K562 (cell line): Measurements from ENCODE around the gene ANK2. TPM values are rescaled to one million over a fixed set of nuclear protein-coding genes. Genes with fewer than 3 reads are reported as not detected.

Experiments
- ATAC-seq: fragments of 200-7000 bp; cut with Tn5 transposase; 3 replicates; pipeline ENCODE4 v1.9.1; 2020; ENCODE audit warnings: moderate library complexity
- BruUV-seq: library from RNA; stranded (reverse); fragments of 400-500 nt; replicated peaks from 2 replicates; lab custom pipeline; 2021; lab: Mats Ljungman, UMichigan
- CTCF ChIA-PET: fragments of 300-600 bp; formaldehyde crosslinking; extraction: SDS; loops from one replicate; lab custom pipeline; 2021; ENCODE audit warnings: low intra/inter-chr PET ratio; lab: Yijun Ruan, JAX
- POLR2A ChIA-PET: fragments of 300-600, 350-650 bp; sonication (Branson Sonifier 250); formaldehyde crosslinking; extraction: SDS; loops from one replicate; lab custom pipeline; 2021; ENCODE audit warnings: antibody characterized with exemption, inconsistent platforms; lab: Yijun Ruan, JAX
- DNase-seq, 4 experiments: peaks; one replicate each; pipeline versions ENCODE4 v3.0.0 to v3.0.0-alpha.2; 2011 to 2018; ENCODE audit warnings: low spot score in 3 of 4, mixed read lengths in 3 of 4; ENCODE audit errors: extremely low read depth in 1 of 4
- FAIRE-seq: peaks from 2 replicates; lab custom pipeline; 2011; peaks lifted over from hg19 to GRCh38; lab: Jason Lieb, UNC
- H2AFZ ChIP-seq: 2 replicates; pipeline ENCODE4 v1.6.0; 2011; ENCODE audit warnings: low read depth, low read length, control low read depth, inconsistent platforms
- H3K27ac ChIP-seq: fragments of 200-600 bp; 3 replicates; pipeline ENCODE4 v1.8.0; 2011; ENCODE audit warnings: low read depth, mild to moderate bottlenecking, control low read depth, inconsistent platforms, low read length, moderate library complexity, mixed read lengths; ENCODE audit errors: extremely low read depth
- H3K27me3 ChIP-seq, 2 experiments: fragments of 300-600 bp in 1 of 2; 2 replicates in 1 of 2; 3 replicates in 1 of 2; pipeline versions ENCODE4 v1.6.0 to v1.8.0; 2011; ENCODE audit warnings: inconsistent platforms in 2 of 2, low read length in 2 of 2, mild to moderate bottlenecking in 1 of 2, mixed read lengths in 1 of 2, moderate library complexity in 1 of 2; ENCODE audit not compliant: control insufficient read depth in 2 of 2, insufficient read depth in 2 of 2
- H3K36me3 ChIP-seq: fragments of 300-600 bp; 3 replicates; pipeline ENCODE4 v1.8.0; 2011; ENCODE audit warnings: mild to moderate bottlenecking, low read length, inconsistent platforms; ENCODE audit not compliant: control insufficient read depth, insufficient read depth
- H3K4me1 ChIP-seq, 2 experiments: fragments of 200-600 bp in 1 of 2; replicated peaks in 1 of 2; 2 replicates in 1 of 2; 3 replicates in 1 of 2; pipeline versions ENCODE4 v1.5.1 to v1.8.0; 2011; ENCODE audit warnings: inconsistent platforms in 2 of 2, low read length in 2 of 2, mild to moderate bottlenecking in 1 of 2, mixed read lengths in 1 of 2, moderate library complexity in 1 of 2; ENCODE audit not compliant: control insufficient read depth in 2 of 2, insufficient read depth in 2 of 2
- H3K4me2 ChIP-seq: 2 replicates; pipeline ENCODE4 v1.6.1; 2011; ENCODE audit warnings: low read length, control low read depth, inconsistent platforms, mixed read lengths; ENCODE audit not compliant: insufficient read depth
- H3K4me3 ChIP-seq: fragments of 200-600 bp; sonication (generic), shearing (Covaris generic); 2 replicates; pipeline ENCODE4 v1.5.1; 2016; ENCODE audit warnings: control low read depth, inconsistent platforms
- H3K79me2 ChIP-seq: fragments of 200-600 bp; 3 replicates; pipeline ENCODE4 v1.8.0; 2011; ENCODE audit warnings: low read length, inconsistent platforms; ENCODE audit not compliant: control insufficient read depth, insufficient read depth
- H3K9ac ChIP-seq, 2 experiments: 2 replicates each; pipeline versions ENCODE4 v1.6.0 to v1.6.1; 2011; ENCODE audit warnings: low read depth in 2 of 2, low read length in 2 of 2, control low read depth in 1 of 2, inconsistent platforms in 1 of 2, mild to moderate bottlenecking in 1 of 2, mixed read lengths in 1 of 2; ENCODE audit not compliant: insufficient read depth in 1 of 2
- H3K9me1 ChIP-seq: one replicate; pipeline ENCODE4 v1.6.0; 2011; ENCODE audit warnings: inconsistent platforms, mild to moderate bottlenecking, low read length, moderate library complexity; ENCODE audit not compliant: control insufficient read depth, insufficient read depth
- H3K9me3 ChIP-seq: replicated peaks from 2 replicates; pipeline ENCODE4 v1.5.1; 2011; ENCODE audit warnings: low read depth, low read length, inconsistent platforms; ENCODE audit not compliant: control insufficient read depth, insufficient read depth
- H4K20me1 ChIP-seq: replicated peaks from 2 replicates; pipeline ENCODE4 v1.6.1; 2011; ENCODE audit warnings: low read length, inconsistent platforms, mixed read lengths; ENCODE audit not compliant: control insufficient read depth, insufficient read depth
- ATF7 ChIP-seq: fragments of 450-650 bp; IDR thresholded peaks from 2 replicates; pipeline ENCODE4 v1.7.1; 2014; ENCODE audit warnings: mild to moderate bottlenecking, moderate library complexity
- KAT8 ChIP-seq: fragments of 450-650 bp; IDR thresholded peaks from 2 replicates; pipeline ENCODE4 v1.6.1; 2016; ENCODE audit warnings: low read depth, mild to moderate bottlenecking
- NFE2L1 ChIP-seq: fragments of 450-650 bp; IDR thresholded peaks from 2 replicates; pipeline ENCODE4 v1.6.1; 2016; ENCODE audit warnings: missing genetic modification characterization, low read depth, mild to moderate bottlenecking, missing compliant biosample characterization, moderate library complexity, borderline replicate concordance
- NR3C1 ChIP-seq: sonication (generic); formaldehyde crosslinking; IDR thresholded peaks from 2 replicates; pipeline ENCODE4 v1.8.1; 2022; ENCODE audit warnings: missing genetic modification reagents
- SMARCB1 ChIP-seq: IDR thresholded peaks from 2 replicates; pipeline ENCODE4 v1.6.1; 2011; ENCODE audit warnings: improper control_type of control experiment, low read depth; ENCODE audit not compliant: insufficient read length
- SUPT5H ChIP-seq: fragments of 450-650 bp; IDR thresholded peaks from 2 replicates; pipeline ENCODE4 v1.6.1; 2016
- TBP ChIP-seq: optimal IDR thresholded peaks from 2 replicates; pipeline ENCODE3; 2011; ENCODE audit warnings: low read depth, low read length, improper control_type of control experiment
- ZKSCAN1 ChIP-seq: fragments of 150-350 bp; IDR thresholded peaks from 2 replicates; pipeline ENCODE4 v1.6.1; 2016; ENCODE audit warnings: low read depth, low read length
- ZNF316 ChIP-seq: fragments of 450-650 bp; IDR thresholded peaks from 2 replicates; pipeline ENCODE4 v1.6.1; 2016
- ZNF318 ChIP-seq, 2 experiments: fragments of 450-650 bp; IDR thresholded peaks; 2 replicates each; pipeline ENCODE4 v1.6.1; 2016; ENCODE audit warnings: mild to moderate bottlenecking in 2 of 2, borderline replicate concordance in 1 of 2, low read depth in 1 of 2, moderate library complexity in 1 of 2
- ZNF354B ChIP-seq: fragments of 250-450 bp; sonication (Bioruptor Pico); IDR thresholded peaks from 2 replicates; pipeline ENCODE4 v1.4.0; 2020
- ZZZ3 ChIP-seq: fragments of 450-650 bp; IDR thresholded peaks from 2 replicates; pipeline ENCODE4 v1.6.1; 2016; ENCODE audit warnings: antibody characterized with exemption, mild to moderate bottlenecking, moderate library complexity
- WGBS: fragments of 100-300 bp; shearing (Covaris generic); methylation state at CpG from one replicate; pipeline ENCODE4 v1.1.6; 2016; ENCODE audit warnings: low coverage, mixed read lengths; ENCODE audit not compliant: insufficient coverage; ENCODE audit errors: missing lambda C conversion rate; 5-methylcytosine and 5-hydroxymethylcytosine counted together
- in situ Hi-C: fragments of 300-500 bp; cut with MboI; formaldehyde crosslinking; loops from 4 replicates; pipeline ENCODE4 v1.15.0; 2018; ENCODE audit warnings: inconsistent platforms, mixed read lengths
- intact Hi-C: fragments of 100-400 bp; cut with micrococcal nuclease; formaldehyde crosslinking; loops from 2 replicates; pipeline ENCODE4 v1.14.2; 2022
- polyA plus RNA-seq, 8 experiments: library from polyadenylated mRNA; depleted of rRNA in 4 of 8; stranded (reverse) in 5 of 8; unstranded in 3 of 8; fragments of >200 nt; fragmentation: Nextera tagmentation in 2 of 8; fragmentation: Illumina TruSeq in 1 of 8; extraction: Ambion mirVana in 2 of 8; extraction: Trizol in 1 of 8; gene quantifications; 2 replicates each; pipeline versions ENCODE4 v1.2.1 to v1.2.3, GENCODE V29; 2011 to 2014; ENCODE audit warnings: inconsistent platforms in 1 of 8, missing spikeins in 1 of 8
- total RNA-seq, 7 experiments: library from RNA; depleted of rRNA in 6 of 7; stranded (reverse); fragments of >200 nt in 6 of 7; fragmentation: Illumina TruSeq in 2 of 7; extraction: Trizol in 2 of 7; gene quantifications; 2 replicates each; pipeline versions ENCODE4 v1.2.1 to v1.2.3, GENCODE V29; 2011 to 2021; ENCODE audit warnings: low replicate concordance in 1 of 7
- TF ChIP-seq, protein P1 (sequence below): fragments of 450-650 bp; formaldehyde crosslinking; IDR thresholded peaks from 2 replicates; pipeline ENCODE4 v1.4.0; 2020; ENCODE audit warnings: mild to moderate bottlenecking, mixed read lengths
- TF ChIP-seq, protein P2 (sequence below): sonication (generic); IDR thresholded peaks from 2 replicates; pipeline ENCODE4 v1.6.1; 2016

The ANK2 gene
- total and polyA plus RNA-seq, 9 of the 15 experiments (the other 6 are each of a cell fraction or from before 2014, with no cell fraction given): 0.07 to 0.24 TPM; not detected in 7

GRCh38 chr4:113256946-113257345 lies 207.5 kb downstream of the ANK2 start:
- no peak overlapping the region for H3K4me3 ChIP-seq
- no peaks in the 10 kb centered on the region for H3K4me1 ChIP-seq
- H3K79me2 ChIP-seq: no peaks in the 10 kb centered on the region
- no peaks in the 10 kb centered on the region for H4K20me1 ChIP-seq
- no peaks in the 10 kb centered on the region for H3K9me1 ChIP-seq
- DNase-seq: no peak
- no peaks in the 10 kb centered on the region for H3K9me3 ChIP-seq
- CTCF ChIA-PET: no interaction called here
- H3K27ac ChIP-seq: no peak overlapping the region
- no peak overlapping the region for H2AFZ ChIP-seq
- POLR2A ChIA-PET: no interaction called here
- no TSS peak for BruUV-seq
- in situ Hi-C loops: no loop called here
- WGBS: 0% methylated on average over 5 of the region's 5 CpGs
- no peaks in the 10 kb centered on the region for H3K27me3 ChIP-seq
- no peak for FAIRE-seq
- no peak overlapping the region for H3K4me2 ChIP-seq
- H3K36me3 ChIP-seq: no peaks in the 10 kb centered on the region
- intact Hi-C loops: no loop called here
- no peak for ATAC-seq
- no peak overlapping the region for H3K9ac ChIP-seq
- TF ChIP-seq ATF7 (no peak), NR3C1 (CRISPR knock-in tag) (no peak), ZZZ3 (no peak), KAT8 (no peak), ZNF316 (no peak), TBP (no peak), ZNF318 (IDR thresholded peaks at IDR 0.05; ENCODE audit: borderline replicate concordance in 1 of 2, low read depth in 1 of 2) (no peak), SUPT5H (no peak), NFE2L1 (no peak), ZKSCAN1 (no peak), ZNF354B (CRISPR knock-in tag) (no peak), SMARCB1 (no peak)
- TF ChIP-seq, protein P1, sequence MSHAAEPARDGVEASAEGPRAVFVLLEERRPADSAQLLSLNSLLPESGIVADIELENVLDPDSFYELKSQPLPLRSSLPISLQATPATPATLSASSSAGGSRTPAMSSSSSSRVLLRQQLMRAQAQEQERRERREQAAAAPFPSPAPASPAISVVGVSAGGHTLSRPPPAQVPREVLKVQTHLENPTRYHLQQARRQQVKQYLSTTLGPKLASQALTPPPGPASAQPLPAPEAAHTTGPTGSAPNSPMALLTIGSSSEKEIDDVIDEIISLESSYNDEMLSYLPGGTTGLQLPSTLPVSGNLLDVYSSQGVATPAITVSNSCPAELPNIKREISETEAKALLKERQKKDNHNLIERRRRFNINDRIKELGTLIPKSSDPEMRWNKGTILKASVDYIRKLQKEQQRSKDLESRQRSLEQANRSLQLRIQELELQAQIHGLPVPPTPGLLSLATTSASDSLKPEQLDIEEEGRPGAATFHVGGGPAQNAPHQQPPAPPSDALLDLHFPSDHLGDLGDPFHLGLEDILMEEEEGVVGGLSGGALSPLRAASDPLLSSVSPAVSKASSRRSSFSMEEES: no peak
- TF ChIP-seq, protein P2, sequence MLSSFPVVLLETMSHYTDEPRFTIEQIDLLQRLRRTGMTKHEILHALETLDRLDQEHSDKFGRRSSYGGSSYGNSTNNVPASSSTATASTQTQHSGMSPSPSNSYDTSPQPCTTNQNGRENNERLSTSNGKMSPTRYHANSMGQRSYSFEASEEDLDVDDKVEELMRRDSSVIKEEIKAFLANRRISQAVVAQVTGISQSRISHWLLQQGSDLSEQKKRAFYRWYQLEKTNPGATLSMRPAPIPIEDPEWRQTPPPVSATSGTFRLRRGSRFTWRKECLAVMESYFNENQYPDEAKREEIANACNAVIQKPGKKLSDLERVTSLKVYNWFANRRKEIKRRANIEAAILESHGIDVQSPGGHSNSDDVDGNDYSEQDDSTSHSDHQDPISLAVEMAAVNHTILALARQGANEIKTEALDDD: no peak
